ENCODE data around the gene FBXO21. TPM values are rescaled to one million over a fixed set of nuclear protein-coding genes. Genes with fewer than 3 reads are reported as not detected.
A peak's percentile ranks its signal among the peaks of the same experiment; 100 is the strongest.
"Not testable (repeated sequence)": the region's sequence is repeated elsewhere in the genome, so short reads cannot be mapped to it uniquely, and the experiment has no call there.

Gene FBXO21
- polyA plus RNA-seq, 3 donors = 7.7 to 19.1 (median 17.2) TPM

- H4K20me1 ChIP-seq (ENCODE audit: insufficient read depth, low read length) = no peaks in the 10 kb centered on the region
- intact Hi-C loops (cut with micrococcal nuclease) = no loop called here
Measured at GRCh38 chr12:117202556-117202955, 12.3 kb upstream of the FBXO21 start.

GRCh38 chr12:117202033-117202432 lies 11.8 kb upstream of the FBXO21 start:
- no peak for DNase-seq
- H3K4me1 Mint-ChIP-seq = peaks cover 4% of the 10 kb centered on the region
- Histone ChIP-seq H3K9me3 (replicated peaks in 1 of 2; ENCODE audit: control insufficient read depth in 1 of 2, insufficient read depth in 1 of 2, low read length in 2 of 2) (no peaks in the 10 kb centered on the region), H3K27ac (ENCODE audit: low read depth in 1 of 2, low read length in 2 of 2) (no peak overlapping the region), H2AFZ (ENCODE audit: insufficient read depth, low read depth, low read length, poor library complexity, severe bottlenecking) (no peak overlapping the region), H3K9ac (ENCODE audit: insufficient read depth, low read length, poor library complexity, severe bottlenecking) (no peak overlapping the region), H3K4me2 (replicated peaks; ENCODE audit: extremely low read depth, low read length, poor library complexity, severe bottlenecking) (no peak overlapping the region), H4K20me1 (ENCODE audit: insufficient read depth, low read length) (no peaks in the 10 kb centered on the region), H3K4me1 (ENCODE audit: control insufficient read depth in 1 of 2, insufficient read depth in 2 of 2, low read length in 2 of 2) (no peaks in the 10 kb centered on the region), H3K36me3 (replicated peaks in 1 of 2; ENCODE audit: control insufficient read depth in 1 of 2, insufficient read depth in 2 of 2, low read length in 2 of 2) (no peaks in the 10 kb centered on the region), H3K79me2 (ENCODE audit: insufficient read depth, low read length) (no peaks in the 10 kb centered on the region), H3K4me3 (replicated peaks in 1 of 3; ENCODE audit: low read depth in 2 of 3, low read length in 3 of 3) (no peak overlapping the region), H3K27me3 (ENCODE audit: control insufficient read depth in 2 of 2, insufficient read depth in 2 of 2, low read length in 2 of 2) (no peaks in the 10 kb centered on the region)
- WGBS (ENCODE audit: insufficient coverage) = 99% methylated on average over 8 of the region's 9 CpGs
- H3K9me3 Mint-ChIP-seq = peaks cover 0 to 5% (median 2%) of the 10 kb centered on the region in 7 donors
- no peak overlapping the region for H3K27ac Mint-ChIP-seq
- no peak for TF ChIP-seq CTCF (IDR thresholded peaks at IDR 0.05)
- H3K4me3 Mint-ChIP-seq = no peak overlapping the region
- H3K36me3 Mint-ChIP-seq = no peaks in the 10 kb centered on the region
- peaks cover 5 to 23% (median 15%) of the 10 kb centered on the region in 3 donors for H3K27me3 Mint-ChIP-seq (ENCODE audit: low read depth in 3 of 3)
- intact Hi-C loops (cut with micrococcal nuclease) = no loop called here

More at GRCh38 chr12:117202556-117202955, 12.3 kb upstream of the FBXO21 start:
- H3K27ac Mint-ChIP-seq = no peak overlapping the region
- peaks cover 4% of the 10 kb centered on the region for H3K4me1 Mint-ChIP-seq
- no peaks in the 10 kb centered on the region for H3K36me3 ChIP-seq (replicated peaks in 1 of 2; ENCODE audit: control insufficient read depth in 1 of 2, insufficient read depth in 2 of 2, low read length in 2 of 2)
- H3K4me3 Mint-ChIP-seq = no peak overlapping the region
- no peaks in the 10 kb centered on the region for H3K9me3 ChIP-seq (replicated peaks in 1 of 2; ENCODE audit: control insufficient read depth in 1 of 2, insufficient read depth in 1 of 2, low read length in 2 of 2)
- no peaks in the 10 kb centered on the region for H3K4me1 ChIP-seq (ENCODE audit: control insufficient read depth in 1 of 2, insufficient read depth in 2 of 2, low read length in 2 of 2)
- H3K4me2 ChIP-seq (replicated peaks; ENCODE audit: extremely low read depth, low read length, poor library complexity, severe bottlenecking) = no peak overlapping the region
- H3K4me3 ChIP-seq (replicated peaks in 1 of 3; ENCODE audit: low read depth in 2 of 3, low read length in 3 of 3) = no peak overlapping the region
- DNase-seq = no peak
- H3K36me3 Mint-ChIP-seq = no peaks in the 10 kb centered on the region
- no peak overlapping the region for H2AFZ ChIP-seq (ENCODE audit: insufficient read depth, low read depth, low read length, poor library complexity, severe bottlenecking)
- peaks cover 0 to 5% (median 2%) of the 10 kb centered on the region in 7 donors for H3K9me3 Mint-ChIP-seq
- H3K27me3 ChIP-seq (ENCODE audit: control insufficient read depth in 2 of 2, insufficient read depth in 2 of 2, low read length in 2 of 2) = no peaks in the 10 kb centered on the region
- no peak overlapping the region for H3K9ac ChIP-seq (ENCODE audit: insufficient read depth, low read length, poor library complexity, severe bottlenecking)
- H3K27ac ChIP-seq (ENCODE audit: low read depth in 1 of 2, low read length in 2 of 2) = no peak overlapping the region
- no peaks in the 10 kb centered on the region for H3K79me2 ChIP-seq (ENCODE audit: insufficient read depth, low read length)
- H3K27me3 Mint-ChIP-seq (ENCODE audit: low read depth in 3 of 3) = peaks cover 5 to 25% (median 12%) of the 10 kb centered on the region in 3 donors
- WGBS (ENCODE audit: insufficient coverage) = 81% methylated on average over 6 of the region's 9 CpGs
- no peak for TF ChIP-seq CTCF (IDR thresholded peaks at IDR 0.05)

GRCh38 chr12:117199956-117200744 lies 9.9 kb upstream of the FBXO21 start:
- 100% methylated on average over 1 of the region's 8 CpGs for WGBS (ENCODE audit: insufficient coverage)
- H3K27ac ChIP-seq (ENCODE audit: low read depth in 1 of 2, low read length in 2 of 2); H3K27ac Mint-ChIP-seq; H3K4me1 ChIP-seq (ENCODE audit: control insufficient read depth in 1 of 2, insufficient read depth in 2 of 2, low read length in 2 of 2); H4K20me1 ChIP-seq (ENCODE audit: insufficient read depth, low read length); H3K9me3 ChIP-seq (replicated peaks in 1 of 2; ENCODE audit: control insufficient read depth in 1 of 2, insufficient read depth in 1 of 2, low read length in 2 of 2); intact Hi-C loops (cut with micrococcal nuclease); H3K36me3 Mint-ChIP-seq; H3K9me3 Mint-ChIP-seq; H3K27me3 ChIP-seq (ENCODE audit: control insufficient read depth in 2 of 2, insufficient read depth in 2 of 2, low read length in 2 of 2); H3K4me1 Mint-ChIP-seq; H3K36me3 ChIP-seq (replicated peaks in 1 of 2; ENCODE audit: control insufficient read depth in 1 of 2, insufficient read depth in 2 of 2, low read length in 2 of 2); H3K4me3 ChIP-seq (replicated peaks in 1 of 3; ENCODE audit: low read depth in 2 of 3, low read length in 3 of 3); H3K79me2 ChIP-seq (ENCODE audit: insufficient read depth, low read length); H2AFZ ChIP-seq (ENCODE audit: insufficient read depth, low read depth, low read length, poor library complexity, severe bottlenecking); H3K9ac ChIP-seq (ENCODE audit: insufficient read depth, low read length, poor library complexity, severe bottlenecking); H3K4me2 ChIP-seq (replicated peaks; ENCODE audit: extremely low read depth, low read length, poor library complexity, severe bottlenecking); DNase-seq: not testable (repeated sequence)
- H3K27me3 Mint-ChIP-seq (ENCODE audit: low read depth in 3 of 3) = peaks cover 10 to 22% (median 12%) of the 10 kb centered on the region in 3 donors
- peak overlapping the region in 1 of 2 donors; percentile 29 for H3K4me3 Mint-ChIP-seq
